C4-2B (cell line): ENCODE data around the gene SRF.

ENCODE experiments used
- H3K27ac ChIP-seq: fragments of 450-650 bp; 2 replicates; pipeline ENCODE4 v1.5.1; 2017
- ZFX ChIP-seq: fragments of 450-650 bp; IDR thresholded peaks from 2 replicates; pipeline ENCODE4 v1.6.1; 2017
- TF ChIP-seq, protein P1 (sequence below): fragments of 450-650 bp; conservative IDR thresholded peaks from 2 replicates; pipeline ENCODE4 v1.5.1; 2017; ENCODE audit warnings: mild to moderate bottlenecking

Gene SRF

GRCh38 chr6:43186019-43186418 is 14.9 kb downstream of the SRF start:
- no peak overlapping the region for H3K27ac ChIP-seq
- TF ChIP-seq ZFX: no peak
- TF ChIP-seq, protein P1, sequence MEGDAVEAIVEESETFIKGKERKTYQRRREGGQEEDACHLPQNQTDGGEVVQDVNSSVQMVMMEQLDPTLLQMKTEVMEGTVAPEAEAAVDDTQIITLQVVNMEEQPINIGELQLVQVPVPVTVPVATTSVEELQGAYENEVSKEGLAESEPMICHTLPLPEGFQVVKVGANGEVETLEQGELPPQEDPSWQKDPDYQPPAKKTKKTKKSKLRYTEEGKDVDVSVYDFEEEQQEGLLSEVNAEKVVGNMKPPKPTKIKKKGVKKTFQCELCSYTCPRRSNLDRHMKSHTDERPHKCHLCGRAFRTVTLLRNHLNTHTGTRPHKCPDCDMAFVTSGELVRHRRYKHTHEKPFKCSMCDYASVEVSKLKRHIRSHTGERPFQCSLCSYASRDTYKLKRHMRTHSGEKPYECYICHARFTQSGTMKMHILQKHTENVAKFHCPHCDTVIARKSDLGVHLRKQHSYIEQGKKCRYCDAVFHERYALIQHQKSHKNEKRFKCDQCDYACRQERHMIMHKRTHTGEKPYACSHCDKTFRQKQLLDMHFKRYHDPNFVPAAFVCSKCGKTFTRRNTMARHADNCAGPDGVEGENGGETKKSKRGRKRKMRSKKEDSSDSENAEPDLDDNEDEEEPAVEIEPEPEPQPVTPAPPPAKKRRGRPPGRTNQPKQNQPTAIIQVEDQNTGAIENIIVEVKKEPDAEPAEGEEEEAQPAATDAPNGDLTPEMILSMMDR: no peak

DNA sequence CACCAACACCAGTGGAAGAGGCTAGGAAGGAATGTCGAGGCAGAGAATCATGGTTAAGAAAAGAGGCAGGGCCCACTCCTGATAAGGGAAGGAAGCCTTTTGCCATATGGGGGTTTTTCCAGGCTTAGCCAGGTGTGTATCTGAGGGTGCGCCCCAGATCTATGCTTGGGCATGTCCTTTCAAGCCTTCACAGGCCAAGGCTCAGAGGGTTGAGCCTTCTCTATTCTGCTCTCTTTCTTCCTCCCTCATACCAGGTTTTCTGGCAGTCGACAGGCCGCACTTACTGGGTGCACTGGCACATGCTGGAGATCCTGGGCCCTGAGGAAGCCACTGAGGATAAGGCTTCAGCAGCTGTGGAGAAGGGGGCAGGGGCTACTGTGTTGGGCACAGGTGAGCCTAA is 15.6 kb downstream of the SRF start:
- TF ChIP-seq, protein P1: no peak
- TF ChIP-seq ZFX: no peak
- H3K27ac ChIP-seq: no peak overlapping the region

DNA sequence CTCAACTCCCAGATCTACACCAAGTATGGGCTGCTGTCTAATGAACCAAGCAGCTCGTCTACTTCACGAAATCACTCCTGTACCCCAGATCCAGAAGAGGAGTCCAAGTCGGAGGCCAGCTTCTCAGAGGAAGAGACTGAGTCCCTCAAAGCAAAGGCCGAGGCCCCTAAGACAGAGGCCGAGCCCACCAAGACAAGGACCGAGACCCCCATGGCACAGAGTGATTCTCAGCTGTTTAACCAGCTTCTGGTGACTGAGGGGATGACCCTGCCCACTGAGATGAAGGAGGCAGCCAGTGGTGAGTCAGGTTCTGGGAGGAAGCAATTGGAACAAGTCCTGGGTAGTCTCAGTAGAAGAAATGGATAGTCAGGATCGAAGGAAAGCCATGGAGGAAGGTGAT is 16.8 kb downstream of the SRF start:
- H3K27ac ChIP-seq: no peak overlapping the region
- no peak for TF ChIP-seq ZFX
- TF ChIP-seq, protein P1: no peak

- H3K27ac ChIP-seq: no peak overlapping the region
- TF ChIP-seq, protein P1: no peak
- no peak for TF ChIP-seq ZFX
Measured at GRCh38 chr6:43188426-43188825, 17.4 kb downstream of the SRF start.

DNA sequence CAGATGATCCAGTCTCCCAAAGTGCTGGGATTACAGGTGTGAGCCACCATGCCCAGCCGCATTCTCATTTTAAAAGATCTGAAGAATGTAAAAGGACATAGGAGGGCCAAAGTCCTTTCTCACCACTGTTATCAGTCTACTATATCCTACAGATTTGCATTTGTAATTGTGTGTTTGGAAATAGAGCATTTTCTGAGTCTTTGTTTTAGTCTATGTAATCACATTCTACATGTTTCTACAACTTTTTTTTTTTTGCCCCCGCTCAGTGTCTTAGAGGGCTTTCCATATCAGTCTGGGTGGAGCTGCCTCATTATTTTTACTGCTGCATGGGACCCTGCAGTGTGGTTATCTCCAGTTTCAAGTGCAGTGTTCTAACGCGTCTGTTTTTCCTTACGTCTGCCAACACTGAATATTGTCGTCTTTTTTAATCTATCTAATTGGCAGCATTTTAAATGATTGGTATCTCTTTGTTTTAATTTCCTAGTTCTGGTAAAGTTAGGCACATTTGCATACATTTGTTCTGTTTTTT is 18.8 kb downstream of the SRF start:
- TF ChIP-seq ZFX: no peak
- TF ChIP-seq, protein P1: no peak
- H3K27ac ChIP-seq: no peak overlapping the region

- TF ChIP-seq, protein P1: no peak
- TF ChIP-seq ZFX: no peak
- H3K27ac ChIP-seq: no peak overlapping the region
Measured at GRCh38 chr6:43192911-43193310, 21.8 kb downstream of the SRF start.

- TF ChIP-seq, protein P1: no peak
- no peak for TF ChIP-seq ZFX
- no peak overlapping the region for H3K27ac ChIP-seq
Measured at GRCh38 chr6:43193929-43194328, 22.9 kb downstream of the SRF start.
